AG10803 (cell line): ENCODE results near the gene C2CD5.

Source experiments
- DNase-seq: peaks from one replicate; pipeline ENCODE4 v3.0.0; 2010; ENCODE audit warnings: low read depth
- H3K4me3 ChIP-seq: 2 replicates; pipeline ENCODE4 v1.5.1; 2011; ENCODE audit warnings: mild to moderate bottlenecking, low read length, control low read depth
- TF ChIP-seq, protein P1 (sequence below): conservative IDR thresholded peaks from 2 replicates; pipeline ENCODE4 v1.5.1; 2011; ENCODE audit warnings: mild to moderate bottlenecking, low read length, control low read depth, inconsistent platforms

The C2CD5 gene

GRCh38 chr12:22414742-22415141 lies 129.6 kb downstream of the C2CD5 start:
- TF ChIP-seq, protein P1, sequence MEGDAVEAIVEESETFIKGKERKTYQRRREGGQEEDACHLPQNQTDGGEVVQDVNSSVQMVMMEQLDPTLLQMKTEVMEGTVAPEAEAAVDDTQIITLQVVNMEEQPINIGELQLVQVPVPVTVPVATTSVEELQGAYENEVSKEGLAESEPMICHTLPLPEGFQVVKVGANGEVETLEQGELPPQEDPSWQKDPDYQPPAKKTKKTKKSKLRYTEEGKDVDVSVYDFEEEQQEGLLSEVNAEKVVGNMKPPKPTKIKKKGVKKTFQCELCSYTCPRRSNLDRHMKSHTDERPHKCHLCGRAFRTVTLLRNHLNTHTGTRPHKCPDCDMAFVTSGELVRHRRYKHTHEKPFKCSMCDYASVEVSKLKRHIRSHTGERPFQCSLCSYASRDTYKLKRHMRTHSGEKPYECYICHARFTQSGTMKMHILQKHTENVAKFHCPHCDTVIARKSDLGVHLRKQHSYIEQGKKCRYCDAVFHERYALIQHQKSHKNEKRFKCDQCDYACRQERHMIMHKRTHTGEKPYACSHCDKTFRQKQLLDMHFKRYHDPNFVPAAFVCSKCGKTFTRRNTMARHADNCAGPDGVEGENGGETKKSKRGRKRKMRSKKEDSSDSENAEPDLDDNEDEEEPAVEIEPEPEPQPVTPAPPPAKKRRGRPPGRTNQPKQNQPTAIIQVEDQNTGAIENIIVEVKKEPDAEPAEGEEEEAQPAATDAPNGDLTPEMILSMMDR, result no peak
- no peak for DNase-seq

DNA sequence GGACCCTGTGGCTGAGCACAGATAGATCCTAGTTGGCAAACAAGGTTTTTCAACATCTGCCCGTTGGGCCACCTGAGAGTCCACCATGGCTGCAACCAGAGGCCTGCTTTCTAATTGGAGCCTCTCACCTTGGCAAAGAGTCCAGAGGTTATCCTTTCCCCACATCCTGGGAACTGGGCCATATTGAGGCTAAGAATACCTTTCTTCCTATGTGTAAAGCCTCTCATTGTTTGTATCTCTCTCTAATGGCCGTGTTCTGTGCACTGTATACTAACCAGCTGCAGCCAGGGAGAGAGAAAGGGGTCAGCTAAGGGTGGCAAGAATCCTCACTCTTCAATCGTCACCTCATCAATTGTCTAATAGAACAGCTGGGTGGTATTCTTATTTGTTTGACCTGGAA lies 130.8 kb downstream of the C2CD5 start:
- no peak overlapping the region for H3K4me3 ChIP-seq

More at GRCh38 chr12:22414742-22415141, 129.6 kb downstream of the C2CD5 start:
- H3K4me3 ChIP-seq, result no peak overlapping the region

GRCh38 chr12:22412581-22412980 lies 131.8 kb downstream of the C2CD5 start:
- DNase-seq, result no peak
- H3K4me3 ChIP-seq, result no peak overlapping the region
- TF ChIP-seq, protein P1, result no peak

More for the DNA sequence above, 130.8 kb downstream of the C2CD5 start:
- TF ChIP-seq, protein P1, result no peak
- DNase-seq, result no peak

- TF ChIP-seq, protein P1, result no peak
- DNase-seq, result no peak
- H3K4me3 ChIP-seq, result no peak overlapping the region
Observed at GRCh38 chr12:22410486-22410885, 133.9 kb downstream of the C2CD5 start.

DNA sequence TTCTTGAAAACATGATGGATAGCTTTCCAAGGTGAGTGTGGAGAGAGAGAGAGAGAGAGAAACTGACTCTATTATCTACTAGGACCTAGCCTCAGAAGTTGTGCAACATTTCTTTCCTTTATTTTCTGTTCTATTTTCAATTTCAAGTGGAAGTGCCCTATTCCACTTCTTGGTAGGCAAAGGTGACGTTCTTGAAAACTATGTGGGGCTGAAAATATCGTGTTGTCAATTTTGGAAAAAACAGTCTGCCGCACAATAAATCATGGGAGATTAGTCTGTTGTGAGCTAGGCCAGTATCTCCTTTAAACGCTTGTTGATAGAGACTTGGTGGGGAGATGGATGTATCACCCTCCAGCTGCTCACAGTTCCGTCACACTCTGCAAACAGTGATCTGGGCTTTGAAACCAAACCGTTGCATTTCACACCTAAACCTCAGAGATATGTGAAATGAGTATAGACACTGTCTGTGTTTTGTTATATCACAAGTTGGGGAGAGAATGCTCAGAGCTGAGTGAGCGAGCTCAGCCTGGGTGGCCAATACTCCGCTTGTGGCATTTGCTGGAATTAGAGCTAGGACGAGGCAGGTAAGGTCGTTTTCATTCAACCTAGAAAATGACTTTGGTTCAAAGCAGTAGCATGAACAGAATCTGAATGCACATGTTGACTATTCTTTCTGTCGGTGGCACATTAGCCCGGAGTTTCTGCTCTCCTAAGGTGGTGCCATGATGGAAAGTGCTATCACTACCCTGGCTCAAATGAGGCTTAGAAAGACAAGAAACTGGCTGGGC lies 134.8 kb downstream of the C2CD5 start:
- DNase-seq, result no peak
- no peak overlapping the region for H3K4me3 ChIP-seq

DNA sequence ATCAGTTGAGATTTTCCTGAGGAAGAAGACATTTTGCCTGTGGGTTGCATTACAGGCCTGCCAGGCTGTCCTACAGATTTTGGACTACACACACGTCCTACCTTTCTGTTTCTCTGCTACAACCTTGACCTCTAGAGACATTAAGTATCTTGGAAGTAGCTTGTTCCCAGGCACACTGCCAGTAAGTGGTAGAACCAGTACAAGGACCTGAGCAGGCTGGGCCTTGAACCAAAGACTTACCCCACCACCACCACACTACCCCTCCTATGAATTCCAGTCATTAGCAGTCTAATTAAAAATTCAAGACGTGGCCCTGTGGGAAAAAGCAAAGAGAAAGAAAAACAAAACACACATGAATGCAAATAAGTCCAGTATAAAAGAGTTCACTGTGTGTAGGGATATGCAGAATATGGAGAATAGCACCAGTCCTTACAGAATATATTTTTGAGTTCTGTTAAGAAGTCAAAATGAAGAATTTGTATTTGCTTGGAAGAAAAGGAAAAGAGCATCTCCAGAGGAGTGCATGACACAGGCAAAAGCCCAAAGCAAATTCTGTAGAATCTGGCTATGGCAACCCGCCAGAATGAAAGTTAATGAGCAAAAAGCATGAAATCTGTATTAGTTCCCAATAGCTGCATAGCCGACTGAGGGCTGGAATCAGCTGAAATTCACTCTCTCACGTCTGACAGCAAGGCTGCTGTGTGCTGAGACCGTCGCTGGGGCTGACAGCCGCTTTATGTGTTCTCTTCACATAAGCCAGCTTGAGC lies 135.5 kb downstream of the C2CD5 start:
- no peak for DNase-seq
- H3K4me3 ChIP-seq, result no peak overlapping the region
- TF ChIP-seq, protein P1, result no peak

More for the DNA sequence above, 134.8 kb downstream of the C2CD5 start:
- TF ChIP-seq, protein P1, result no peak
